ENCODE measurements around the gene EDEM3. TPM values are rescaled to one million over a fixed set of nuclear protein-coding genes. Genes with fewer than 3 reads are reported as not detected.
A peak's percentile ranks its signal among the peaks of the same experiment; 100 is the strongest.

EDEM3 gene
- polyA plus RNA-seq, 2 donors: 6.0 to 6.7 TPM

- Histone ChIP-seq H3K4me3 (ENCODE audit: low read depth in 1 of 2, low read length in 2 of 2) (no peak overlapping the region), H3K27me3 (ENCODE audit: control insufficient read depth in 1 of 2, insufficient read depth in 2 of 2, low read length in 2 of 2) (no peaks in the 10 kb centered on the region), H3K27ac (ENCODE audit: low read depth in 2 of 2, low read length in 1 of 2) (no peak overlapping the region), H3K4me1 (ENCODE audit: control insufficient read depth in 2 of 2, insufficient read depth in 2 of 2, low read length in 1 of 2) (no peaks in the 10 kb centered on the region), H3K9me3 (ENCODE audit: control insufficient read depth in 2 of 2, insufficient read depth in 1 of 2, low read depth in 1 of 2, low read length in 1 of 2) (no peaks in the 10 kb centered on the region), H3K36me3 (ENCODE audit: control insufficient read depth in 2 of 2, insufficient read depth in 2 of 2, low read length in 1 of 2) (no peaks in the 10 kb centered on the region)
- WGBS, 2 donors: 76 to 79% methylated on average over 15 of the region's 15 CpGs
These were observed 90.0 kb downstream of the EDEM3 start for GRCh38 chr1:184664661-184665060.

- Histone ChIP-seq H3K27me3 (ENCODE audit: control insufficient read depth in 1 of 2, insufficient read depth in 2 of 2, low read length in 2 of 2) (no peaks in the 10 kb centered on the region), H3K9me3 (ENCODE audit: control insufficient read depth in 2 of 2, insufficient read depth in 1 of 2, low read depth in 1 of 2, low read length in 1 of 2) (no peaks in the 10 kb centered on the region), H3K36me3 (ENCODE audit: control insufficient read depth in 2 of 2, insufficient read depth in 2 of 2, low read length in 1 of 2) (no peaks in the 10 kb centered on the region), H3K4me1 (ENCODE audit: control insufficient read depth in 2 of 2, insufficient read depth in 2 of 2, low read length in 1 of 2) (no peaks in the 10 kb centered on the region), H3K4me3 (ENCODE audit: low read depth in 1 of 2, low read length in 2 of 2) (peak overlapping the region; percentile 13 to 27), H3K27ac (ENCODE audit: low read depth in 2 of 2, low read length in 1 of 2) (no peak overlapping the region)
- WGBS, 2 donors: 18 to 21% methylated on average over 39 to 40 of the region's 40 CpGs
These were observed 90.5 kb downstream of the EDEM3 start for GRCh38 chr1:184664042-184664660.

GRCh38 chr1:184661801-184662200, 92.9 kb downstream of the EDEM3 start:
- WGBS, 2 donors: 0 to 50% methylated on average over 1 of the region's 1 CpG
- Histone ChIP-seq H3K27ac (ENCODE audit: low read depth in 2 of 2, low read length in 1 of 2) (no peak overlapping the region), H3K36me3 (ENCODE audit: control insufficient read depth in 2 of 2, insufficient read depth in 2 of 2, low read length in 1 of 2) (no peaks in the 10 kb centered on the region), H3K27me3 (ENCODE audit: control insufficient read depth in 1 of 2, insufficient read depth in 2 of 2, low read length in 2 of 2) (no peaks in the 10 kb centered on the region), H3K9me3 (ENCODE audit: control insufficient read depth in 2 of 2, insufficient read depth in 1 of 2, low read depth in 1 of 2, low read length in 1 of 2) (no peaks in the 10 kb centered on the region), H3K4me3 (ENCODE audit: low read depth in 1 of 2, low read length in 2 of 2) (no peak overlapping the region), H3K4me1 (ENCODE audit: control insufficient read depth in 2 of 2, insufficient read depth in 2 of 2, low read length in 1 of 2) (no peaks in the 10 kb centered on the region)

GRCh38 chr1:184660462-184661191, 94.0 kb downstream of the EDEM3 start:
- Histone ChIP-seq H3K27ac (ENCODE audit: low read depth in 2 of 2, low read length in 1 of 2) (no peak overlapping the region), H3K36me3 (ENCODE audit: control insufficient read depth in 2 of 2, insufficient read depth in 2 of 2, low read length in 1 of 2) (no peaks in the 10 kb centered on the region), H3K4me3 (ENCODE audit: low read depth in 1 of 2, low read length in 2 of 2) (no peak overlapping the region), H3K27me3 (ENCODE audit: control insufficient read depth in 1 of 2, insufficient read depth in 2 of 2, low read length in 2 of 2) (no peaks in the 10 kb centered on the region), H3K4me1 (ENCODE audit: control insufficient read depth in 2 of 2, insufficient read depth in 2 of 2, low read length in 1 of 2) (no peaks in the 10 kb centered on the region), H3K9me3 (ENCODE audit: control insufficient read depth in 2 of 2, insufficient read depth in 1 of 2, low read depth in 1 of 2, low read length in 1 of 2) (no peaks in the 10 kb centered on the region)
- 96 to 100% methylated on average over 2 of the region's 2 CpGs for WGBS, 2 donors

- Histone ChIP-seq H3K4me1 (ENCODE audit: control insufficient read depth in 2 of 2, insufficient read depth in 2 of 2, low read length in 1 of 2) (no peaks in the 10 kb centered on the region), H3K36me3 (ENCODE audit: control insufficient read depth in 2 of 2, insufficient read depth in 2 of 2, low read length in 1 of 2) (no peaks in the 10 kb centered on the region), H3K4me3 (ENCODE audit: low read depth in 1 of 2, low read length in 2 of 2) (no peak overlapping the region), H3K9me3 (ENCODE audit: control insufficient read depth in 2 of 2, insufficient read depth in 1 of 2, low read depth in 1 of 2, low read length in 1 of 2) (no peaks in the 10 kb centered on the region), H3K27ac (ENCODE audit: low read depth in 2 of 2, low read length in 1 of 2) (no peak overlapping the region), H3K27me3 (ENCODE audit: control insufficient read depth in 1 of 2, insufficient read depth in 2 of 2, low read length in 2 of 2) (no peaks in the 10 kb centered on the region)
- 94 to 97% methylated on average over 2 of the region's 2 CpGs for WGBS, 2 donors
These were observed 96.6 kb downstream of the EDEM3 start for GRCh38 chr1:184658055-184658454.

GRCh38 chr1:184656221-184656620, 98.4 kb downstream of the EDEM3 start:
- Histone ChIP-seq H3K9me3 (ENCODE audit: control insufficient read depth in 2 of 2, insufficient read depth in 1 of 2, low read depth in 1 of 2, low read length in 1 of 2) (no peaks in the 10 kb centered on the region), H3K36me3 (ENCODE audit: control insufficient read depth in 2 of 2, insufficient read depth in 2 of 2, low read length in 1 of 2) (no peaks in the 10 kb centered on the region), H3K27me3 (ENCODE audit: control insufficient read depth in 1 of 2, insufficient read depth in 2 of 2, low read length in 2 of 2) (no peaks in the 10 kb centered on the region), H3K4me1 (ENCODE audit: control insufficient read depth in 2 of 2, insufficient read depth in 2 of 2, low read length in 1 of 2) (no peaks in the 10 kb centered on the region), H3K4me3 (ENCODE audit: low read depth in 1 of 2, low read length in 2 of 2) (no peak overlapping the region), H3K27ac (ENCODE audit: low read depth in 2 of 2, low read length in 1 of 2) (no peak overlapping the region)
- 88 to 96% methylated on average over 2 of the region's 2 CpGs for WGBS, 2 donors

GRCh38 chr1:184655185-184655584, 99.5 kb downstream of the EDEM3 start:
- H3K4me3 ChIP-seq (ENCODE audit: low read depth in 1 of 2, low read length in 2 of 2): no peak overlapping the region
- H3K9me3 ChIP-seq (ENCODE audit: control insufficient read depth in 2 of 2, insufficient read depth in 1 of 2, low read depth in 1 of 2, low read length in 1 of 2): no peaks in the 10 kb centered on the region
- no peaks in the 10 kb centered on the region for H3K36me3 ChIP-seq (ENCODE audit: control insufficient read depth in 2 of 2, insufficient read depth in 2 of 2, low read length in 1 of 2)
- no peaks in the 10 kb centered on the region for H3K4me1 ChIP-seq (ENCODE audit: control insufficient read depth in 2 of 2, insufficient read depth in 2 of 2, low read length in 1 of 2)
- no peak overlapping the region for H3K27ac ChIP-seq (ENCODE audit: low read depth in 2 of 2, low read length in 1 of 2)
- H3K27me3 ChIP-seq (ENCODE audit: control insufficient read depth in 1 of 2, insufficient read depth in 2 of 2, low read length in 2 of 2): no peaks in the 10 kb centered on the region

GRCh38 chr1:184650177-184650866, 104.3 kb downstream of the EDEM3 start:
- Histone ChIP-seq H3K9me3 (ENCODE audit: control insufficient read depth in 2 of 2, insufficient read depth in 1 of 2, low read depth in 1 of 2, low read length in 1 of 2) (no peaks in the 10 kb centered on the region), H3K4me1 (ENCODE audit: control insufficient read depth in 2 of 2, insufficient read depth in 2 of 2, low read length in 1 of 2) (peaks cover 0 to 3% of the 10 kb centered on the region in 2 donors), H3K27ac (ENCODE audit: low read depth in 2 of 2, low read length in 1 of 2) (no peak overlapping the region), H3K27me3 (ENCODE audit: control insufficient read depth in 1 of 2, insufficient read depth in 2 of 2, low read length in 2 of 2) (no peaks in the 10 kb centered on the region), H3K4me3 (ENCODE audit: low read depth in 1 of 2, low read length in 2 of 2) (no peak overlapping the region), H3K36me3 (ENCODE audit: control insufficient read depth in 2 of 2, insufficient read depth in 2 of 2, low read length in 1 of 2) (no peaks in the 10 kb centered on the region)
- 66 to 69% methylated on average over 4 to 5 of the region's 5 CpGs for WGBS, 2 donors

- 80 to 85% methylated on average over 7 of the region's 7 CpGs for WGBS, 2 donors
- H3K9me3 ChIP-seq (ENCODE audit: control insufficient read depth in 2 of 2, insufficient read depth in 1 of 2, low read depth in 1 of 2, low read length in 1 of 2): no peaks in the 10 kb centered on the region
- H3K27me3 ChIP-seq (ENCODE audit: control insufficient read depth in 1 of 2, insufficient read depth in 2 of 2, low read length in 2 of 2): no peaks in the 10 kb centered on the region
- no peak overlapping the region for H3K27ac ChIP-seq (ENCODE audit: low read depth in 2 of 2, low read length in 1 of 2)
- no peak overlapping the region for H3K4me3 ChIP-seq (ENCODE audit: low read depth in 1 of 2, low read length in 2 of 2)
- peaks cover 0 to 3% of the 10 kb centered on the region in 2 donors for H3K4me1 ChIP-seq (ENCODE audit: control insufficient read depth in 2 of 2, insufficient read depth in 2 of 2, low read length in 1 of 2)
- H3K36me3 ChIP-seq (ENCODE audit: control insufficient read depth in 2 of 2, insufficient read depth in 2 of 2, low read length in 1 of 2): no peaks in the 10 kb centered on the region
These were observed 105.2 kb downstream of the EDEM3 start for GRCh38 chr1:184649451-184649888.

Data from esophagus (tissue), 2 donors.